HepG2 (cell line): ENCODE measurements around the gene TCFL5. TPM values are rescaled to one million over a fixed set of nuclear protein-coding genes. Genes with fewer than 3 reads are reported as not detected.

Experiments used
- GABPB1 ChIP-seq: IDR thresholded peaks from 2 replicates; pipeline ENCODE4 v1.6.1; 2016; ENCODE audit warnings: mild to moderate bottlenecking, missing genetic modification reagents, moderate library complexity, missing compliant biosample characterization
- HNRNPUL1 ChIP-seq: fragments of 200-400 bp; formaldehyde crosslinking; IDR thresholded peaks from 2 replicates; pipeline ENCODE4 v1.6.1; 2017; ENCODE audit warnings: low read depth, mild to moderate bottlenecking, low read length, moderate library complexity
- KLF15 ChIP-seq: sonication (generic); formaldehyde crosslinking; IDR thresholded peaks from 2 replicates; pipeline ENCODE4 v1.8.1; 2023; ENCODE audit warnings: borderline replicate concordance, mild to moderate bottlenecking, inconsistent platforms, missing genetic modification reagents, mixed read lengths
- LCORL ChIP-seq, 2 experiments: fragments of 450-650 bp in 1 of 2; sonication (generic) in 1 of 2; formaldehyde crosslinking in 1 of 2; IDR thresholded peaks; 2 replicates each; pipeline versions ENCODE4 v1.5.0 to v1.6.1; 2017 to 2020; ENCODE audit warnings: antibody characterized with exemption in 1 of 2, missing genetic modification reagents in 1 of 2
- PRPF4 ChIP-seq: fragments of 200-400 bp; formaldehyde crosslinking; IDR thresholded peaks from 2 replicates; pipeline ENCODE4 v1.6.1; 2016; ENCODE audit warnings: low read length, low read depth; ENCODE audit not compliant: poor library complexity, severe bottlenecking
- RBFOX2 ChIP-seq: fragments of 200-400 bp; formaldehyde crosslinking; IDR thresholded peaks from 2 replicates; pipeline ENCODE4 v1.6.1; 2017; ENCODE audit warnings: low read depth, mild to moderate bottlenecking, low read length
- SMAD3 ChIP-seq: sonication (generic); formaldehyde crosslinking; IDR thresholded peaks from 2 replicates; pipeline ENCODE4 v1.4.0; 2020; ENCODE audit warnings: missing genetic modification reagents
- SP4 ChIP-seq: sonication (generic); formaldehyde crosslinking; IDR thresholded peaks from 2 replicates; pipeline ENCODE4 v1.8.1; 2023; ENCODE audit warnings: mild to moderate bottlenecking, missing genetic modification reagents
- SUZ12 ChIP-seq: fragments of 150-350 bp; IDR thresholded peaks from 2 replicates; pipeline ENCODE4 v1.6.1; 2014; ENCODE audit warnings: low read depth, low read length
- TAF15 ChIP-seq: fragments of 200-400 bp; formaldehyde crosslinking; IDR thresholded peaks from one replicate; pipeline ENCODE4 v1.6.1; 2018; ENCODE audit warnings: mild to moderate bottlenecking, low read depth, low read length; ENCODE audit not compliant: poor library complexity, severe bottlenecking
- ZNF260 ChIP-seq: sonication (generic); formaldehyde crosslinking; IDR thresholded peaks from 2 replicates; pipeline ENCODE4 v1.4.0; 2020; ENCODE audit warnings: missing genetic modification reagents, low read depth, mild to moderate bottlenecking, borderline replicate concordance
- ZNF317 ChIP-seq: sonication (generic); formaldehyde crosslinking; IDR thresholded peaks from 2 replicates; pipeline ENCODE4 v1.5.0; 2020; ENCODE audit warnings: mild to moderate bottlenecking, missing genetic modification reagents
- ZNF547 ChIP-seq: sonication (generic); formaldehyde crosslinking; IDR thresholded peaks from 2 replicates; pipeline ENCODE4 v1.5.1; 2020; ENCODE audit warnings: mild to moderate bottlenecking, missing genetic modification reagents
- ZNF556 ChIP-seq: sonication (generic); formaldehyde crosslinking; IDR thresholded peaks from 2 replicates; pipeline ENCODE4 v1.4.0; 2020; ENCODE audit warnings: mild to moderate bottlenecking, missing genetic modification reagents, borderline replicate concordance
- polyA plus RNA-seq, 8 experiments: library from polyadenylated mRNA; depleted of rRNA in 3 of 8; stranded (reverse) in 7 of 8; unstranded in 1 of 8; fragments of >200 nt; fragmentation: Illumina TruSeq in 4 of 8; extraction: Trizol in 4 of 8; gene quantifications; 2 replicates each; pipeline versions ENCODE4 v1.2.1 to v1.2.3, GENCODE V29; 2011 to 2016; ENCODE audit warnings: low read depth in 4 of 8, missing spikeins in 1 of 8, mixed read lengths in 1 of 8; ENCODE audit not compliant: insufficient read depth in 1 of 8
- total RNA-seq, 5 experiments: library from RNA; depleted of rRNA; stranded (reverse); fragments of >200 nt; fragmentation: Illumina TruSeq; extraction: Trizol; gene quantifications; 2 replicates each; pipeline ENCODE4 v1.2.3, GENCODE V29; 2016; ENCODE audit warnings: low read depth in 1 of 5
- TF ChIP-seq, protein P1 (sequence below): sonication (generic); formaldehyde crosslinking; IDR thresholded peaks from 2 replicates; pipeline ENCODE4 v1.4.0; 2020; ENCODE audit warnings: missing genetic modification reagents
- TF ChIP-seq, protein P2 (sequence below): sonication (generic); formaldehyde crosslinking; IDR thresholded peaks from 2 replicates; pipeline ENCODE4 v1.5.0; 2020; ENCODE audit warnings: mild to moderate bottlenecking, missing genetic modification reagents
- TF ChIP-seq, protein P3 (sequence below): sonication (generic); formaldehyde crosslinking; IDR thresholded peaks from 2 replicates; pipeline ENCODE4 v1.4.0; 2020; ENCODE audit warnings: mild to moderate bottlenecking, missing genetic modification reagents, borderline replicate concordance
- TF ChIP-seq, protein P4 (sequence below): sonication (generic); formaldehyde crosslinking; IDR thresholded peaks from 2 replicates; pipeline ENCODE4 v1.4.0; 2020; ENCODE audit warnings: missing genetic modification reagents, borderline replicate concordance

The TCFL5 gene
- total and polyA plus RNA-seq, 2 of the 13 experiments (the other 11 are each of a cell fraction or from before 2014, with no cell fraction given) = 14.8 to 20.0 TPM

DNA sequence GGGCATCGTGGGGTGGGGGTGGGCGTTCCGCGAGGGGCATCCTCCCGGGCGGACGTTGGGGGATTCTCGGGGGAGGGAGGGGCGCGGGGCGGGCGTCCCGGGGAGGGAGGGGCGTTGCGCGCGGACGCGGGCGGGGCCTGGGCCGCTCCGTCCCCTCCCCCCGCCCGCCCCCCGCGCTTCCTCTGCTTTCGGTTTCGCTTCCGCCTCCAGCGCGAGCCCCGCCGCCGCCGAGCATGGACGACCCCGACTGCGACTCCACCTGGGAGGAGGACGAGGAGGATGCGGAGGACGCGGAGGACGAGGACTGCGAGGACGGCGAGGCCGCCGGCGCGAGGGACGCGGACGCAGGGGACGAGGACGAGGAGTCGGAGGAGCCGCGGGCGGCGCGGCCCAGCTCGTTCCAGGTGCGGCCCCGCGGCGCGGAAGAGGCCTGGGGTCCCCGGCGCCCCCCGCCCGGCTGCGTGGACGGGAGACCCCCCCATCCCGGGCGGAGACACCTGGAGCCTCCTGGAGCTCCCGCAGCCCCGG is 56.9 kb downstream of the TCFL5 start, which contains the start of gene OGFR (continued):
- TF ChIP-seq, protein P1, sequence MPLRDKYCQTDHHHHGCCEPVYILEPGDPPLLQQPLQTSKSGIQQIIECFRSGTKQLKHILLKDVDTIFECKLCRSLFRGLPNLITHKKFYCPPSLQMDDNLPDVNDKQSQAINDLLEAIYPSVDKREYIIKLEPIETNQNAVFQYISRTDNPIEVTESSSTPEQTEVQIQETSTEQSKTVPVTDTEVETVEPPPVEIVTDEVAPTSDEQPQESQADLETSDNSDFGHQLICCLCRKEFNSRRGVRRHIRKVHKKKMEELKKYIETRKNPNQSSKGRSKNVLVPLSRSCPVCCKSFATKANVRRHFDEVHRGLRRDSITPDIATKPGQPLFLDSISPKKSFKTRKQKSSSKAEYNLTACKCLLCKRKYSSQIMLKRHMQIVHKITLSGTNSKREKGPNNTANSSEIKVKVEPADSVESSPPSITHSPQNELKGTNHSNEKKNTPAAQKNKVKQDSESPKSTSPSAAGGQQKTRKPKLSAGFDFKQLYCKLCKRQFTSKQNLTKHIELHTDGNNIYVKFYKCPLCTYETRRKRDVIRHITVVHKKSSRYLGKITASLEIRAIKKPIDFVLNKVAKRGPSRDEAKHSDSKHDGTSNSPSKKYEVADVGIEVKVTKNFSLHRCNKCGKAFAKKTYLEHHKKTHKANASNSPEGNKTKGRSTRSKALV (CRISPR knock-in tag) = no peak
- TF ChIP-seq GABPB1 (peak; percentile 79; the same call in 1 of the 2 replicates), LCORL (IDR thresholded peaks at IDR 0.05) (no peak), LCORL (CRISPR knock-in tag; IDR thresholded peaks at IDR 0.05) (no peak), ZNF260 (no peak), RBFOX2 (peak; percentile 81), ZNF317 (CRISPR knock-in tag) (no peak), SMAD3 (no peak), ZNF556 (CRISPR knock-in tag) (peak; percentile 41; the same call in 1 of the 2 replicates), SUZ12 (no peak), KLF15 (CRISPR knock-in tag) (0 out of 2 replicates have a peak, but pooled peaks have one; percentile 58), ZNF547 (CRISPR knock-in tag) (no peak), HNRNPUL1 (no peak), TAF15 (no peak), SP4 (CRISPR knock-in tag) (no peak; the same call in 1 of the 2 replicates), PRPF4 (no peak)
- TF ChIP-seq, protein P2, sequence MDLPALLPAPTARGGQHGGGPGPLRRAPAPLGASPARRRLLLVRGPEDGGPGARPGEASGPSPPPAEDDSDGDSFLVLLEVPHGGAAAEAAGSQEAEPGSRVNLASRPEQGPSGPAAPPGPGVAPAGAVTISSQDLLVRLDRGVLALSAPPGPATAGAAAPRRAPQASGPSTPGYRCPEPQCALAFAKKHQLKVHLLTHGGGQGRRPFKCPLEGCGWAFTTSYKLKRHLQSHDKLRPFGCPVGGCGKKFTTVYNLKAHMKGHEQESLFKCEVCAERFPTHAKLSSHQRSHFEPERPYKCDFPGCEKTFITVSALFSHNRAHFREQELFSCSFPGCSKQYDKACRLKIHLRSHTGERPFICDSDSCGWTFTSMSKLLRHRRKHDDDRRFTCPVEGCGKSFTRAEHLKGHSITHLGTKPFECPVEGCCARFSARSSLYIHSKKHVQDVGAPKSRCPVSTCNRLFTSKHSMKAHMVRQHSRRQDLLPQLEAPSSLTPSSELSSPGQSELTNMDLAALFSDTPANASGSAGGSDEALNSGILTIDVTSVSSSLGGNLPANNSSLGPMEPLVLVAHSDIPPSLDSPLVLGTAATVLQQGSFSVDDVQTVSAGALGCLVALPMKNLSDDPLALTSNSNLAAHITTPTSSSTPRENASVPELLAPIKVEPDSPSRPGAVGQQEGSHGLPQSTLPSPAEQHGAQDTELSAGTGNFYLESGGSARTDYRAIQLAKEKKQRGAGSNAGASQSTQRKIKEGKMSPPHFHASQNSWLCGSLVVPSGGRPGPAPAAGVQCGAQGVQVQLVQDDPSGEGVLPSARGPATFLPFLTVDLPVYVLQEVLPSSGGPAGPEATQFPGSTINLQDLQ (CRISPR knock-in tag) = no peak
- TF ChIP-seq, protein P3, sequence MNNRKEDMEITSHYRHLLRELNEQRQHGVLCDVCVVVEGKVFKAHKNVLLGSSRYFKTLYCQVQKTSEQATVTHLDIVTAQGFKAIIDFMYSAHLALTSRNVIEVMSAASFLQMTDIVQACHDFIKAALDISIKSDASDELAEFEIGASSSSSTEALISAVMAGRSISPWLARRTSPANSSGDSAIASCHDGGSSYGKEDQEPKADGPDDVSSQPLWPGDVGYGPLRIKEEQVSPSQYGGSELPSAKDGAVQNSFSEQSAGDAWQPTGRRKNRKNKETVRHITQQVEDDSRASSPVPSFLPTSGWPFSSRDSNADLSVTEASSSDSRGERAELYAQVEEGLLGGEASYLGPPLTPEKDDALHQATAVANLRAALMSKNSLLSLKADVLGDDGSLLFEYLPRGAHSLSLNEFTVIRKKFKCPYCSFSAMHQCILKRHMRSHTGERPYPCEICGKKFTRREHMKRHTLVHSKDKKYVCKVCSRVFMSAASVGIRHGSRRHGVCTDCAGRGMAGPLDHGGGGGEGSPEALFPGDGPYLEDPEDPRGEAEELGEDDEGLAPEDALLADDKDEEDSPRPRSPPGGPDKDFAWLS (CRISPR knock-in tag) = no peak
- TF ChIP-seq, protein P4, sequence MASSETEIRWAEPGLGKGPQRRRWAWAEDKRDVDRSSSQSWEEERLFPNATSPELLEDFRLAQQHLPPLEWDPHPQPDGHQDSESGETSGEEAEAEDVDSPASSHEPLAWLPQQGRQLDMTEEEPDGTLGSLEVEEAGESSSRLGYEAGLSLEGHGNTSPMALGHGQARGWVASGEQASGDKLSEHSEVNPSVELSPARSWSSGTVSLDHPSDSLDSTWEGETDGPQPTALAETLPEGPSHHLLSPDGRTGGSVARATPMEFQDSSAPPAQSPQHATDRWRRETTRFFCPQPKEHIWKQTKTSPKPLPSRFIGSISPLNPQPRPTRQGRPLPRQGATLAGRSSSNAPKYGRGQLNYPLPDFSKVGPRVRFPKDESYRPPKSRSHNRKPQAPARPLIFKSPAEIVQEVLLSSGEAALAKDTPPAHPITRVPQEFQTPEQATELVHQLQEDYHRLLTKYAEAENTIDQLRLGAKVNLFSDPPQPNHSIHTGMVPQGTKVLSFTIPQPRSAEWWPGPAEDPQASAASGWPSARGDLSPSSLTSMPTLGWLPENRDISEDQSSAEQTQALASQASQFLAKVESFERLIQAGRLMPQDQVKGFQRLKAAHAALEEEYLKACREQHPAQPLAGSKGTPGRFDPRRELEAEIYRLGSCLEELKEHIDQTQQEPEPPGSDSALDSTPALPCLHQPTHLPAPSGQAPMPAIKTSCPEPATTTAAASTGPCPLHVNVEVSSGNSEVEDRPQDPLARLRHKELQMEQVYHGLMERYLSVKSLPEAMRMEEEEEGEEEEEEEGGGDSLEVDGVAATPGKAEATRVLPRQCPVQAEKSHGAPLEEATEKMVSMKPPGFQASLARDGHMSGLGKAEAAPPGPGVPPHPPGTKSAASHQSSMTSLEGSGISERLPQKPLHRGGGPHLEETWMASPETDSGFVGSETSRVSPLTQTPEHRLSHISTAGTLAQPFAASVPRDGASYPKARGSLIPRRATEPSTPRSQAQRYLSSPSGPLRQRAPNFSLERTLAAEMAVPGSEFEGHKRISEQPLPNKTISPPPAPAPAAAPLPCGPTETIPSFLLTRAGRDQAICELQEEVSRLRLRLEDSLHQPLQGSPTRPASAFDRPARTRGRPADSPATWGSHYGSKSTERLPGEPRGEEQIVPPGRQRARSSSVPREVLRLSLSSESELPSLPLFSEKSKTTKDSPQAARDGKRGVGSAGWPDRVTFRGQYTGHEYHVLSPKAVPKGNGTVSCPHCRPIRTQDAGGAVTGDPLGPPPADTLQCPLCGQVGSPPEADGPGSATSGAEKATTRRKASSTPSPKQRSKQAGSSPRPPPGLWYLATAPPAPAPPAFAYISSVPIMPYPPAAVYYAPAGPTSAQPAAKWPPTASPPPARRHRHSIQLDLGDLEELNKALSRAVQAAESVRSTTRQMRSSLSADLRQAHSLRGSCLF = no peak
